Fibroblast of lung (primary cell): Measurements from ENCODE around the gene ETAA1.

Source experiments
- EZH2 ChIP-seq: IDR thresholded peaks from 2 replicates; pipeline ENCODE4 v1.5.1; 2012; ENCODE audit warnings: low read length, control low read depth, mild to moderate bottlenecking; ENCODE audit errors: missing control alignments
- TF ChIP-seq, protein P1 (sequence below), 2 donors: IDR thresholded peaks in 1 of 2; conservative IDR thresholded peaks in 1 of 2; 1 replicate in 1 of 2; 2 replicates in 1 of 2; pipeline ENCODE4 v1.5.1; 2011 to 2012; ENCODE audit warnings: low read length in 2 of 2, control low read depth in 1 of 2, inconsistent platforms in 1 of 2, low read depth in 1 of 2, mild to moderate bottlenecking in 1 of 2

- TF ChIP-seq, protein P1, sequence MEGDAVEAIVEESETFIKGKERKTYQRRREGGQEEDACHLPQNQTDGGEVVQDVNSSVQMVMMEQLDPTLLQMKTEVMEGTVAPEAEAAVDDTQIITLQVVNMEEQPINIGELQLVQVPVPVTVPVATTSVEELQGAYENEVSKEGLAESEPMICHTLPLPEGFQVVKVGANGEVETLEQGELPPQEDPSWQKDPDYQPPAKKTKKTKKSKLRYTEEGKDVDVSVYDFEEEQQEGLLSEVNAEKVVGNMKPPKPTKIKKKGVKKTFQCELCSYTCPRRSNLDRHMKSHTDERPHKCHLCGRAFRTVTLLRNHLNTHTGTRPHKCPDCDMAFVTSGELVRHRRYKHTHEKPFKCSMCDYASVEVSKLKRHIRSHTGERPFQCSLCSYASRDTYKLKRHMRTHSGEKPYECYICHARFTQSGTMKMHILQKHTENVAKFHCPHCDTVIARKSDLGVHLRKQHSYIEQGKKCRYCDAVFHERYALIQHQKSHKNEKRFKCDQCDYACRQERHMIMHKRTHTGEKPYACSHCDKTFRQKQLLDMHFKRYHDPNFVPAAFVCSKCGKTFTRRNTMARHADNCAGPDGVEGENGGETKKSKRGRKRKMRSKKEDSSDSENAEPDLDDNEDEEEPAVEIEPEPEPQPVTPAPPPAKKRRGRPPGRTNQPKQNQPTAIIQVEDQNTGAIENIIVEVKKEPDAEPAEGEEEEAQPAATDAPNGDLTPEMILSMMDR (conservative IDR thresholded peaks at IDR 0.05 in 1 of 2, IDR thresholded peaks at IDR 0.05 in 1 of 2; ENCODE audit: low read depth in 1 of 2, low read length in 2 of 2) = no peak
- TF ChIP-seq EZH2 = no peak
Measured at GRCh38 chr2:67374949-67375348, 22.2 kb upstream of the ETAA1 start.
